ENCODE measurements around the gene AGFG1.

Gene AGFG1

GRCh38 chr2:227462972-227463931 lies 8.7 kb upstream of the AGFG1 start:
- Histone ChIP-seq H3K4me1 (ENCODE audit: control insufficient read depth, insufficient read depth, low read length) (peaks cover 23% of the 10 kb centered on the region), H3K9me3 (replicated peaks; ENCODE audit: low read length) (no peaks in the 10 kb centered on the region), H3K36me3 (ENCODE audit: insufficient read depth, low read length) (no peaks in the 10 kb centered on the region), H3K27me3 (ENCODE audit: control insufficient read depth, insufficient read depth, low read length) (no peaks in the 10 kb centered on the region), H3K9ac (ENCODE audit: low read depth, low read length) (no peak overlapping the region), H3K4me3 (ENCODE audit: low read length) (no peak overlapping the region), H3K4me2 (ENCODE audit: low read length) (no peak overlapping the region)

DNA sequence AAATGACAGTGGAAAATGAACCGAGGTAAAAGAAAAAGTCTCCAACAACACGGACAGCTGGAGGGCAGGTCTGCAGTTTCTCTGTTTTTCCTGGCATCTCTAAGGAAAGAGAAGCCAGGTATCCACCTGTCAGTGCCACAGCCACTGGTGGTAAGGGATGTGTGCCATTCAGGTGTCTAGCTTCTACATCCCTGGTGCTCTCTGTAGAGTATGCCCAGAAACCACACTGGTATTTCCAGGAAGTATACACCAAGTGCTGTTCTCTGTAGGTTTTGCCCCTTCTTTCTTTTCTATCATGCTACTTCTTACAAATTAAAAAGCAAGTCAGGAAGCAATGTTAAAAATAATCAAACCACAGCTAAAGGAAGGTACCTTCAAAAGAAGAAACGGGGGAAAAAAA lies 7.6 kb upstream of the AGFG1 start:
- Histone ChIP-seq H3K4me2 (ENCODE audit: low read length) (no peak overlapping the region), H3K27me3 (ENCODE audit: control insufficient read depth, insufficient read depth, low read length) (no peaks in the 10 kb centered on the region), H3K4me1 (ENCODE audit: control insufficient read depth, insufficient read depth, low read length) (peaks cover 23% of the 10 kb centered on the region), H3K9ac (ENCODE audit: low read depth, low read length) (no peak overlapping the region), H3K36me3 (ENCODE audit: insufficient read depth, low read length) (no peaks in the 10 kb centered on the region), H3K4me3 (ENCODE audit: low read length) (no peak overlapping the region), H3K9me3 (replicated peaks; ENCODE audit: low read length) (no peaks in the 10 kb centered on the region)

GRCh38 chr2:227464851-227465250 lies 7.1 kb upstream of the AGFG1 start:
- H3K9ac ChIP-seq (ENCODE audit: low read depth, low read length): no peak overlapping the region
- no peak overlapping the region for H3K4me2 ChIP-seq (ENCODE audit: low read length)
- H3K9me3 ChIP-seq (replicated peaks; ENCODE audit: low read length): no peaks in the 10 kb centered on the region
- no peak overlapping the region for H3K4me3 ChIP-seq (ENCODE audit: low read length)
- no peaks in the 10 kb centered on the region for H3K27me3 ChIP-seq (ENCODE audit: control insufficient read depth, insufficient read depth, low read length)
- peaks cover 23% of the 10 kb centered on the region for H3K4me1 ChIP-seq (ENCODE audit: control insufficient read depth, insufficient read depth, low read length)
- H3K36me3 ChIP-seq (ENCODE audit: insufficient read depth, low read length): no peaks in the 10 kb centered on the region

DNA sequence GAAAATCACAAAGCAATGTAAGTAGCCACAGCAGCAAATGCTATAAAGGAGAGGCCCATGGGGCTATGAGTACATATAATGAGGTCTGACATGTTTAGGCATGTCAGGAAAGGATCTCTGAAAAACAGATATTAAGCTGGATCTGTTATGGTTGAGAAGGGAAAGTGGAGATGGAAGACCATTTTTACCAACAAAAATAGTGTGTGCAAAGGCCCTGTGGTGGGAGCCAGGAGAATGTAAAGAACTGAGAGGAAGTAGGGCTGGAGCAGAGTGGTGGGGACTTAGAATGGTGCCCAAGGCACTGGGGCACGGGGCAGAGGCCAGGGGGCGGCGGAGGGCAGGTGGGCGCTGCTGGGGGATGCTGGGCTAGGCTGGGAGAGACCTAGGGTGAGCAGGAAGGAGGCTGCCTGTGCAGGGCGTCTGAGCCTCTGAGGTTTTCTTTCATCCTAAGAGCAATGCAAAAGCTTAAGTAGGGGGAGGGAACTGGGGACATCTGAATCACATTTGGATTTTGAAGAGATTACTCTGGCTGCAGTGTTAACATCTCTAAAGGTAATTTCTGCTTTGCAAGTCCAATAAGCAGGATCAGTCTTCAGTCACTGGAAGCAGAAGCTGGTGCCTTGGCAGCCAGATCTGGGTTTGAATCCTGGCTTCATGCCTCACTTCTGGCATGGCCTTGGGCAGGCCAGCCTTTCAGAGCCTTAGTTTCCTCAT lies 4.9 kb upstream of the AGFG1 start:
- Histone ChIP-seq H3K4me3 (ENCODE audit: low read length) (no peak overlapping the region), H3K36me3 (ENCODE audit: insufficient read depth, low read length) (no peaks in the 10 kb centered on the region), H3K9ac (ENCODE audit: low read depth, low read length) (peak overlapping the region; percentile 34), H3K4me2 (ENCODE audit: low read length) (peak overlapping the region; percentile 36), H3K9me3 (replicated peaks; ENCODE audit: low read length) (no peaks in the 10 kb centered on the region), H3K4me1 (ENCODE audit: control insufficient read depth, insufficient read depth, low read length) (peaks cover 13% of the 10 kb centered on the region), H3K27me3 (ENCODE audit: control insufficient read depth, insufficient read depth, low read length) (no peaks in the 10 kb centered on the region)

DNA sequence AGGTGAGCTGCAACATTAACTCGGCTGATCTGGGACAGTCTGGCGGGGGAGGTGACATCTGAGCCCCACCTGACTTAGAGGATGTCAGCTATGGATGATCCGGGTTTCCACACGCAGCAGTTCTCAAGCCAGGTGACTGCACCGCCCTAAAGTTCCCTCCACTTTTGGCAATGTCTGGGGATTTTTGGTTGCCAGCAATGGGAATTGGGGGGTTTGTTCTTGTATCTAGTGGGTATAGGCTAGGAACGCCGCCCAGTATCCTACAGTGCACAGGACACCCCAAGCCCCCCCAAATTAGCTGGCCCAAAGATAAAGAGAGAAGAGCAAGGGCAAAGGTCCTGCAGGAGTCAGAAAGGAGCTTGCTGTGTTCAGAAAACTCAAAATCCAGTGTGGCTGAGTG lies 544 bp upstream of the AGFG1 start:
- Histone ChIP-seq H3K9ac (ENCODE audit: low read depth, low read length) (no peak overlapping the region), H3K4me3 (ENCODE audit: low read length) (peak overlapping the region; percentile 99), H3K36me3 (ENCODE audit: insufficient read depth, low read length) (no peaks in the 10 kb centered on the region), H3K4me2 (ENCODE audit: low read length) (no peak overlapping the region), H3K9me3 (replicated peaks; ENCODE audit: low read length) (no peaks in the 10 kb centered on the region), H3K4me1 (ENCODE audit: control insufficient read depth, insufficient read depth, low read length) (peaks cover 24% of the 10 kb centered on the region), H3K27me3 (ENCODE audit: control insufficient read depth, insufficient read depth, low read length) (no peaks in the 10 kb centered on the region)

- H3K4me1 ChIP-seq (ENCODE audit: control insufficient read depth, insufficient read depth, low read length): peaks cover 22% of the 10 kb centered on the region
- peak overlapping the region; percentile 99 for H3K4me3 ChIP-seq (ENCODE audit: low read length)
- H3K4me2 ChIP-seq (ENCODE audit: low read length): peak overlapping the region; percentile 88
Observed at GRCh38 chr2:227472265-227473121, 537 bp downstream of the AGFG1 start.

DNA sequence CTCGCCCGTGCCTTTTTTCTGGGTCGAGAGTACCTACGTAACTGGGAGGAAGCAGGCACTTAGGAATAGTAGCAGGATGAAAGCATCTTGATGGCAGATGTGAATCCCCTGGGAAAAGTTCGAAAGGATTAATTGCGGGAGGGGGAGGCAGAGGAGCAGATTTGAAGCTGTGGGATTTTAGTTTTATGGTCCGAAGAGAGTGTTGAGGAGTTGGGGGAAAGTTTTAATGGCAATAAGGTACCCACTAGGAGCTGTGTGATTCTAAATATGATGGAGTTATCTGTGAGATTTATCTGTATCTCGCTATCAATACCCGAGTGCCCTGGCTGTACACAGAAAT lies 1.1 kb downstream of the AGFG1 start:
- Histone ChIP-seq H3K9ac (ENCODE audit: low read depth, low read length) (peak overlapping the region; percentile 95), H3K27me3 (ENCODE audit: control insufficient read depth, insufficient read depth, low read length) (no peaks in the 10 kb centered on the region), H3K9me3 (replicated peaks; ENCODE audit: low read length) (no peaks in the 10 kb centered on the region), H3K4me3 (ENCODE audit: low read length) (peak overlapping the region; percentile 99), H3K4me1 (ENCODE audit: control insufficient read depth, insufficient read depth, low read length) (peaks cover 22% of the 10 kb centered on the region), H3K4me2 (ENCODE audit: low read length) (peak overlapping the region; percentile 88), H3K36me3 (ENCODE audit: insufficient read depth, low read length) (no peaks in the 10 kb centered on the region)

More at GRCh38 chr2:227472265-227473121, 537 bp downstream of the AGFG1 start:
- Histone ChIP-seq H3K9me3 (replicated peaks; ENCODE audit: low read length) (no peaks in the 10 kb centered on the region), H3K9ac (ENCODE audit: low read depth, low read length) (peak overlapping the region; percentile 95), H3K36me3 (ENCODE audit: insufficient read depth, low read length) (no peaks in the 10 kb centered on the region), H3K27me3 (ENCODE audit: control insufficient read depth, insufficient read depth, low read length) (no peaks in the 10 kb centered on the region)

- Histone ChIP-seq H3K9me3 (replicated peaks; ENCODE audit: low read length) (no peaks in the 10 kb centered on the region), H3K9ac (ENCODE audit: low read depth, low read length) (peak overlapping the region; percentile 95), H3K4me1 (ENCODE audit: control insufficient read depth, insufficient read depth, low read length) (peaks cover 23% of the 10 kb centered on the region), H3K4me2 (ENCODE audit: low read length) (peak overlapping the region; percentile 88), H3K4me3 (ENCODE audit: low read length) (peak overlapping the region; percentile 99), H3K27me3 (ENCODE audit: control insufficient read depth, insufficient read depth, low read length) (no peaks in the 10 kb centered on the region), H3K36me3 (ENCODE audit: insufficient read depth, low read length) (no peaks in the 10 kb centered on the region)
Observed at GRCh38 chr2:227473806-227474205, 1.9 kb downstream of the AGFG1 start.

- Histone ChIP-seq H3K27me3 (ENCODE audit: control insufficient read depth, insufficient read depth, low read length) (no peaks in the 10 kb centered on the region), H3K9ac (ENCODE audit: low read depth, low read length) (peak overlapping the region; percentile 95), H3K4me1 (ENCODE audit: control insufficient read depth, insufficient read depth, low read length) (peaks cover 29% of the 10 kb centered on the region), H3K4me2 (ENCODE audit: low read length) (peak overlapping the region; percentile 88), H3K9me3 (replicated peaks; ENCODE audit: low read length) (no peaks in the 10 kb centered on the region), H3K36me3 (ENCODE audit: insufficient read depth, low read length) (no peaks in the 10 kb centered on the region), H3K4me3 (ENCODE audit: low read length) (peak overlapping the region; percentile 99)
Observed at GRCh38 chr2:227474410-227474809, 2.5 kb downstream of the AGFG1 start.

DNA sequence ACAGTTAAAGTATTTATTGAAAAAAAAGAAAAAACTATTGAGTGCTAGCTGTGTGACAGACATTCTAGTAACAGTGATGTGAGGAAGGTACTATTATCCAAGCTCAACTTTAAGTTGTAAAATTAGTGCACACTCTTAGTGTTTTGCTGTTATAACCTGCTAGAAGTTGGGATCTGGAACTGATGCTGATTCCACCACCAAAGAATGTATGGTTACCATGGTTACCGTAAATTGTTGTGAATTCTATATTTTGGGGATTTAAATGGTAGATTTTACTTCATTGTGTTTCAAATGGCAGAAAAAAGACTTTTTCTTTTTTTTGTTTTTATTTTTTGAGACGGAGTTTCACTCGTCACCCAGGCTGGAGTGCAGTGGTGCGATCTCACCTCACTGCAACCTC lies 5.3 kb downstream of the AGFG1 start:
- Histone ChIP-seq H3K4me3 (ENCODE audit: low read length) (no peak overlapping the region), H3K4me1 (ENCODE audit: control insufficient read depth, insufficient read depth, low read length) (peaks cover 35% of the 10 kb centered on the region)

GRCh38 chr2:227479865-227480475 lies 8.0 kb downstream of the AGFG1 start:
- Histone ChIP-seq H3K9me3 (replicated peaks; ENCODE audit: low read length) (no peaks in the 10 kb centered on the region), H3K36me3 (ENCODE audit: insufficient read depth, low read length) (no peaks in the 10 kb centered on the region), H3K9ac (ENCODE audit: low read depth, low read length) (no peak overlapping the region), H3K4me3 (ENCODE audit: low read length) (no peak overlapping the region), H3K27me3 (ENCODE audit: control insufficient read depth, insufficient read depth, low read length) (no peaks in the 10 kb centered on the region), H3K4me1 (ENCODE audit: control insufficient read depth, insufficient read depth, low read length) (peaks cover 34% of the 10 kb centered on the region), H3K4me2 (ENCODE audit: low read length) (no peak overlapping the region)

More for the DNA sequence above, 5.3 kb downstream of the AGFG1 start:
- Histone ChIP-seq H3K27me3 (ENCODE audit: control insufficient read depth, insufficient read depth, low read length) (no peaks in the 10 kb centered on the region), H3K36me3 (ENCODE audit: insufficient read depth, low read length) (no peaks in the 10 kb centered on the region), H3K4me2 (ENCODE audit: low read length) (no peak overlapping the region), H3K9ac (ENCODE audit: low read depth, low read length) (no peak overlapping the region), H3K9me3 (replicated peaks; ENCODE audit: low read length) (no peaks in the 10 kb centered on the region)
